HG03039 (cell line): ENCODE data around the gene SRPRB.
"Not testable (repeated sequence)": the region's sequence is repeated elsewhere in the genome, so short reads cannot be mapped to it uniquely, and the experiment has no call there.

Experiments
- ATAC-seq: cut with Tn5 transposase; IDR thresholded peaks from one replicate; pipeline ENCODE4 v1.9.1; 2021; ENCODE audit warnings: mild to moderate bottlenecking, moderate library complexity; ENCODE audit not compliant: unreplicated experiment

The SRPRB gene

DNA sequence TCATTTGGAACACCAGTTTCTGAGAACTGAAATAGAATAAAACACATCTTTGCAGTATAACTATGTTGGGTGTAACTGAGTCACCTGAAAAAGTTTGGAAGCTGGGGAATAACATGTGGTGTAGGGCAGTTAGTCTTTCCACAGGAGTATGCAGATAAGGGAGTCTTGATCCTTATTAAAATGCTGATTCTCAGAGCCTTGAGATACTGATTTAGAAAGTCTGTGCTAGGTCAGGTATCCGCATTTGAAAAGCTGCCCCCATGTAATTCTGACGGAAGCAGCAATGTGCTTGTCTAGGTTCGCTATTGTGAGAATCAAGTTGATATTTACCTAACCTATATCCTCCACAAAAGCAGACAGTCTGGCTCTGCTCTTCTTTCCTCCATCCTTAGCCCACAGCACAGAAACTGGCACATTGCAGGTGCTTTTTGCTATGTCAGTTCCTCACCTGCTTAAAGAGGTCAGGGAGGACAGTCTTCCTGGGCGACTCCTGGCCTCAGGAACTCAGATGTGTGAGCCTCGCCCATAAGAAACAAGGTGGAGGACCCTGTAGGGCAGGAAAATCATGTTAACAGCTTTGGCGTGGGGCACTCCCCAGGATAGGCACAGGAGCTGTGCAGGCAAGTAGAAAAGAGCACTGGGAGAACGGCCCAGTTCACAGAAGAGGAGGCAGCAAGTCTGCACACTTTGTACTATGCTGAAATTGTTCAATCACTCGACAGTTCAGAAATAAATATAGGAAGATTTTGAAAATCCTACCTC lies 27.6 kb upstream of the SRPRB start:
- no peak for ATAC-seq

GRCh38 chr3:133779626-133780203 lies 25.9 kb upstream of the SRPRB start:
- no peak for ATAC-seq

DNA sequence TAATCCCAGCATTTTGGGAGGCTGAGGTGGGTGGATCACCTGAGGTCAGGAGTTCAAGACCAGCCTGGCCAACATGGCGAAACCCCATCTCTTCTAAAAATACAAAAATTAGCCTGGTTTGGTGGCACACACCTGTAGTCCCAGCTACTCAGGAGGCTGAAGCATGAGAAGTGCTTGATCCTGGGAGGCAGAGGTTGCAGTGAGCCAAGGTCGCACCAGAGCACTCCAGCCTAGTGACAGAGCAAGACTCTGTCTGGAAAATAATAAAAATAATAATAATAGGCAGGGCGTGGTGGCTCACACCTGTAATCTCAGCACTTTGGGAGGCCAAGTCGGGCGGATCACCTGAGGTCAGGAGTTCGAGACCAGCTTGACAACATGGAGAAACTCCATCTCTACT lies 24.9 kb upstream of the SRPRB start:
- not testable (repeated sequence) for ATAC-seq

DNA sequence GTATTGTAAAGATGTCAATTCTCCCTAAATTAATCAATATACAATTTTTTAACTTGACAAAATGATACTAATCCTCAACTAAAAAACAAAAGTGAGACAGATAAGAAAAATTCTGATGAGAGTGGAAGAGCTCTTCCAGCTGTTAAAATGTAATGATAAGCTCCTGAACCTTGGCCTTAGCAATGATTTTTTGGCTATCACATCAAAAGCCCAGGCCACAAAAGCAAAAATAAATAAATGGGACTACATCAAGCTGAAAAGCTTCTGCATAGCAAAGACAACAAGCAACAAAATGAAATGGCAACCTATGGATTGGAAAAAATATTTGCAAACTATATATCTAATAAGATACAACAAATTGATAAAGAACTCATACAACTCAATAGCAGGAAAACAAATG lies 24.0 kb upstream of the SRPRB start:
- no peak for ATAC-seq

GRCh38 chr3:133782454-133782853 lies 23.2 kb upstream of the SRPRB start:
- ATAC-seq = no peak

GRCh38 chr3:133783762-133784161 lies 21.9 kb upstream of the SRPRB start:
- no peak for ATAC-seq

DNA sequence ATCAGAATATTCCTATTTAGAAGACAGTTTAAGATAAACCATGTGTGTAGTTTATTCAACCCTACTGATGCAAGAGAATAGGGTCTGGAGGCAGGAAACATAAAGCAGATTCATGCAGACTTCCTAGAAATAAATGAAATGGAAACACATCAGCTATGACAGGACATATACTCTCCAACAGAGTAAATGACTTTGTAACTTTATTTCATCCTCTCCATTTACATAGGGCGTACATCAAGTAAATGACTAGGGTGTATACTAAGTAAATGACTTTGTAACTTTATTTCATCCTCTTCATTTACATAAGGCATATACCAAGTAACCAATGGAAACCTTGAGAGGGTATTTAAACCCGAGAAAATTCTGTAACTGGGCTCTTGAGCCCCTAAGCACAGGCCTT lies 17.6 kb upstream of the SRPRB start:
- ATAC-seq = no peak

DNA sequence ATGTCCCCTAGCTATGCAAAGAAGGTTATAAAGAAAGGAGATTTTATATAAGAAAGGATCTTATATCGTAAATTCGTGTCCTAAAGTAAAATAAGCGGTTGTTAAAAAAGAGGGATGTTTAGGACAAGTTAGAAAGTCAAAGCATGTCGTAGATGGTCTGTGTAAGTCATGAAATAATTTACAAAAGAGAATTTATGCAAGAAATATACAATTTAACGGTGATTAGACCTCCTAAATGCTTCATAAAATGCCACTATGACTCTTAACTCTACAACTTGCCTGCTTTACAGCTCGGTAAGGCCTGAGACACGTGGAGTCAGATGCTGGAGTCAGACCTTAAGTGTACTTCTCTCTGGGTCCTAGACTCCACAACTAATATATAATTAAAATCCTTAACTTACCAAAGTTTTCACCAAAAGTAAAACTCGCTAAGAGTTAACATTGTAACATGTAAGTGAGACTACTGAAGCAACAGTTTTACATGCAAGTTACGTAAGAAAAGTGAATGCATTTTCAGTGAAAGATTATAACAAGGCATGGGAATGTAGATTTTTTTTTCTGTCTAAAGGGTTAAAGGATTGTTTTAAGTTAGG lies 13.3 kb upstream of the SRPRB start:
- no peak for ATAC-seq

DNA sequence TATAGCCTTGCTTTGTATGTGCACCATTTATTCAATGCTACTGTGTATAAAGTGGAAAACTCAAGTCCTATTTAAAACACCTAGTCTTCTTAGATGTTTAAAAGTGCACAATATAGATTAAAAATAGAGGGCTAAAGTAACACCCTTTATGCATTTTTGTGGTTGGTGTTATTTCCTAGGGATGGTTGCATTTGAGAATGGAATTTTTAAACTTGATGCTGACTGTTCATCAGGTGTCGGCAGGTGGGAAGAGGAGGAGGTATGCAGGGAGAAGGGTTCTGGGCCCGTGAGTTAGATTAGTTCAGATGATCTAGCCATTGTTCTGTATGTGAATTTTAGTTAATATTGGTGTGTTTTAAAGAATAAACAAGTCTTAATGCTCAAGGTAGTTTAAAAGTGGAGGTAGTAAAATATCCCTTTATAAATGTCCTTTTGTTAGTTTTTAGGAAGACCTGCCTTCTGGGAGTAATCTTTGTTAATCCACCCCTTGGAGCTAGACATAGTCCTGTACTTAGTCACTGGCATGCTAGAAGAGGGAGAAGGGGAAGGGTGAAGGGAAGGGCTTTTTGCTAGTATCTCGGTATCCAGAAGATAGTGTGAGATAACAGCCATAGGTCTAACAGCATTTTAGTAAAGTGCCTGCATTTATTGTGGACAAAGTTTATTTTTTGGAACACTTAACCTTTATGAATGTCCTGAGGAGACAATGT lies 8.1 kb upstream of the SRPRB start:
- ATAC-seq = no peak

GRCh38 chr3:133799794-133800585 lies 5.6 kb upstream of the SRPRB start:
- no peak for ATAC-seq

GRCh38 chr3:133803469-133803868 lies 2.1 kb upstream of the SRPRB start:
- ATAC-seq = no peak

DNA sequence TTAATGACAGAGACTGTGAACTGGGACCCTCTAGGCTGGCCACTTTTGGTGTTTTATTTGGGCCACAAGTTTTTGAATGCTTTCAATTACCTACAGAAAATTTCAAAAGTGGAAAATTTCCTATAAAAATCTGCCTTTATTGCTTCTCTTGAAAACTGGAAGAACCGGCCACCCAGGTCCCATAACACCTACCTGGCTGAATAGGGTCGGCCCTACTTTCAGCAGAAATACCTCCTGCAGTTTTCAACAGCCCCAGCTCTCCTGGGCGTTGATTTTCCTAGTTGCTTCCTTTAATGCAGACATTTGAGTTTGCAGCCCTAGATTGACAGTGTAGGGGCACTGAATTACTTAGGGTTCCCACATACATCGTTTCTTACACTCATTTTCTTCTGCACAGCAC lies 719 bp upstream of the SRPRB start:
- ATAC-seq = no peak

- ATAC-seq = no peak
Measured at GRCh38 chr3:133805384-133805701, 272 bp upstream of the SRPRB start.

- no peak for ATAC-seq
Measured at GRCh38 chr3:133812872-133813271, 7.3 kb downstream of the SRPRB start.

- no peak for ATAC-seq
Measured at GRCh38 chr3:133815386-133815785, 9.8 kb downstream of the SRPRB start.

- no peak for ATAC-seq
Measured at GRCh38 chr3:133820129-133820528, 14.5 kb downstream of the SRPRB start.

- no peak for ATAC-seq
Measured at GRCh38 chr3:133820889-133821675, 15.5 kb downstream of the SRPRB start.

GRCh38 chr3:133821767-133822638 lies 16.4 kb downstream of the SRPRB start:
- ATAC-seq = no peak

- no peak for ATAC-seq
Measured at GRCh38 chr3:133824961-133825485, 19.4 kb downstream of the SRPRB start.
